ENCODE data around the gene TENT5A. TPM values are rescaled to one million over a fixed set of nuclear protein-coding genes. Genes with fewer than 3 reads are reported as not detected.

The TENT5A gene
- total RNA-seq, 1 experiment from 2014 or later: 5.6 TPM

DNA sequence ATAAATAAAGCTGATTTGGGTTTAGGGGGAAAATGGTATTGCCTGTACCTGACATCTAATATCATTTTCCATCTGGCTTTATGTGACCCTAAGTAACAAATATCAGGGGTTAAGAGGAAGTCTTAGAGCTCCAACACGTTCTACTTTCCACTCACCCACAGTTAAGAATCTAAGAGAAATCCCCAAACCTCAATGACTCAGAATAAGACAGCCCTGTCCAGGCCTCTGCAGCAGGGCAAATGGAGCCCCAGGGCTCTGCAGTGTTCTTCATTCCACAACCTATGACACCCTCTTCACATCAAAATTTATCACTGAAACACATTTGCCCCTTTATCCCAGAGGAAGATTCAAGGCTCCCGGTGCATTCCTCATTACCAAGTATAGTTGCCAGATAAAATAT lies 20.3 kb upstream of the TENT5A start:
- CTCF ChIA-PET: no interaction called here

GRCh38 chr6:81771097-81771496 lies 18.6 kb upstream of the TENT5A start:
- Histone ChIP-seq H3K9me3 (ENCODE audit: low read length) (no peaks in the 10 kb centered on the region), H3K36me3 (ENCODE audit: low read depth, low read length) (no peaks in the 10 kb centered on the region), H3K4me3 (ENCODE audit: low read length) (no peak overlapping the region), H3K9me2 (replicated peaks; ENCODE audit: low read length) (no peaks in the 10 kb centered on the region), H4K20me1 (ENCODE audit: low read length) (no peaks in the 10 kb centered on the region), H3K79me2 (ENCODE audit: low read length) (no peaks in the 10 kb centered on the region), H3F3A (ENCODE audit: low read length, unreplicated experiment) (no peaks in the 10 kb centered on the region), H3K4me2 (ENCODE audit: low read length) (no peak overlapping the region), H3K27ac (ENCODE audit: low read length) (no peak overlapping the region), H3K9ac (ENCODE audit: low read length) (no peak overlapping the region), H3K4me1 (ENCODE audit: insufficient read depth, low read length) (peaks cover 57% of the 10 kb centered on the region), H2AFZ (ENCODE audit: low read length) (no peak overlapping the region), H3K27me3 (ENCODE audit: low read length) (no peaks in the 10 kb centered on the region)
- DNase-seq (no peak), ATAC-seq (no peak)
- intact Hi-C loops (cut with micrococcal nuclease): no loop called here
- POLR2A ChIA-PET (ENCODE audit: unreplicated experiment): no interaction called here
- CTCF ChIA-PET: no interaction called here
- BruUV-seq (replicated peaks): no TSS peak
- TF ChIP-seq EZH2phosphoT487 (IDR thresholded peaks at IDR 0.05; ENCODE audit: borderline replicate concordance, low read length) (no peak), EZH2 (IDR thresholded peaks at IDR 0.05; ENCODE audit: low read length, unreplicated experiment) (no peak)
- TF ChIP-seq, protein P1, sequence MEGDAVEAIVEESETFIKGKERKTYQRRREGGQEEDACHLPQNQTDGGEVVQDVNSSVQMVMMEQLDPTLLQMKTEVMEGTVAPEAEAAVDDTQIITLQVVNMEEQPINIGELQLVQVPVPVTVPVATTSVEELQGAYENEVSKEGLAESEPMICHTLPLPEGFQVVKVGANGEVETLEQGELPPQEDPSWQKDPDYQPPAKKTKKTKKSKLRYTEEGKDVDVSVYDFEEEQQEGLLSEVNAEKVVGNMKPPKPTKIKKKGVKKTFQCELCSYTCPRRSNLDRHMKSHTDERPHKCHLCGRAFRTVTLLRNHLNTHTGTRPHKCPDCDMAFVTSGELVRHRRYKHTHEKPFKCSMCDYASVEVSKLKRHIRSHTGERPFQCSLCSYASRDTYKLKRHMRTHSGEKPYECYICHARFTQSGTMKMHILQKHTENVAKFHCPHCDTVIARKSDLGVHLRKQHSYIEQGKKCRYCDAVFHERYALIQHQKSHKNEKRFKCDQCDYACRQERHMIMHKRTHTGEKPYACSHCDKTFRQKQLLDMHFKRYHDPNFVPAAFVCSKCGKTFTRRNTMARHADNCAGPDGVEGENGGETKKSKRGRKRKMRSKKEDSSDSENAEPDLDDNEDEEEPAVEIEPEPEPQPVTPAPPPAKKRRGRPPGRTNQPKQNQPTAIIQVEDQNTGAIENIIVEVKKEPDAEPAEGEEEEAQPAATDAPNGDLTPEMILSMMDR (conservative IDR thresholded peaks at IDR 0.05; ENCODE audit: low read depth, low read length): no peak

More for the DNA sequence above, 20.3 kb upstream of the TENT5A start:
- Histone ChIP-seq H3K4me2 (ENCODE audit: low read length) (no peak overlapping the region), H3K4me3 (ENCODE audit: low read length) (no peak overlapping the region), H3K36me3 (ENCODE audit: low read depth, low read length) (no peaks in the 10 kb centered on the region), H3F3A (ENCODE audit: low read length, unreplicated experiment) (no peaks in the 10 kb centered on the region), H3K27me3 (ENCODE audit: low read length) (no peaks in the 10 kb centered on the region), H4K20me1 (ENCODE audit: low read length) (no peaks in the 10 kb centered on the region), H3K79me2 (ENCODE audit: low read length) (no peaks in the 10 kb centered on the region), H3K4me1 (ENCODE audit: insufficient read depth, low read length) (peaks cover 40% of the 10 kb centered on the region), H3K9ac (ENCODE audit: low read length) (no peak overlapping the region), H2AFZ (ENCODE audit: low read length) (no peak overlapping the region), H3K9me3 (ENCODE audit: low read length) (no peaks in the 10 kb centered on the region), H3K9me2 (replicated peaks; ENCODE audit: low read length) (no peaks in the 10 kb centered on the region), H3K27ac (ENCODE audit: low read length) (no peak overlapping the region)
- intact Hi-C loops (cut with micrococcal nuclease): no loop called here
- ATAC-seq (peak; percentile 58), DNase-seq (peak; percentile 70)
- no peak for TF ChIP-seq EZH2 (IDR thresholded peaks at IDR 0.05; ENCODE audit: low read length, unreplicated experiment)
- TF ChIP-seq EZH2phosphoT487 (IDR thresholded peaks at IDR 0.05; ENCODE audit: borderline replicate concordance, low read length): no peak
- TF ChIP-seq, protein P1 (conservative IDR thresholded peaks at IDR 0.05; ENCODE audit: low read depth, low read length): no peak
- POLR2A ChIA-PET (ENCODE audit: unreplicated experiment): no interaction called here
- BruUV-seq (replicated peaks): no TSS peak

GRCh38 chr6:81770381-81770780 lies 17.9 kb upstream of the TENT5A start:
- Histone ChIP-seq H3F3A (ENCODE audit: low read length, unreplicated experiment) (no peaks in the 10 kb centered on the region), H3K9me2 (replicated peaks; ENCODE audit: low read length) (no peaks in the 10 kb centered on the region), H3K79me2 (ENCODE audit: low read length) (no peaks in the 10 kb centered on the region), H3K27ac (ENCODE audit: low read length) (peak overlapping the region; percentile 40), H4K20me1 (ENCODE audit: low read length) (no peaks in the 10 kb centered on the region), H3K4me3 (ENCODE audit: low read length) (no peak overlapping the region), H3K27me3 (ENCODE audit: low read length) (no peaks in the 10 kb centered on the region), H3K36me3 (ENCODE audit: low read depth, low read length) (no peaks in the 10 kb centered on the region), H3K4me1 (ENCODE audit: insufficient read depth, low read length) (peaks cover 59% of the 10 kb centered on the region), H2AFZ (ENCODE audit: low read length) (no peak overlapping the region), H3K4me2 (ENCODE audit: low read length) (0 out of 2 replicates have a peak overlapping the region, but pooled peaks have one; percentile 16), H3K9ac (ENCODE audit: low read length) (no peak overlapping the region), H3K9me3 (ENCODE audit: low read length) (no peaks in the 10 kb centered on the region)
- intact Hi-C loops (cut with micrococcal nuclease): no loop called here
- DNase-seq (no peak), ATAC-seq (no peak)
- BruUV-seq (replicated peaks): no TSS peak
- TF ChIP-seq, protein P1 (conservative IDR thresholded peaks at IDR 0.05; ENCODE audit: low read depth, low read length): no peak
- TF ChIP-seq EZH2phosphoT487 (IDR thresholded peaks at IDR 0.05; ENCODE audit: borderline replicate concordance, low read length) (no peak), EZH2 (IDR thresholded peaks at IDR 0.05; ENCODE audit: low read length, unreplicated experiment) (no peak)
- POLR2A ChIA-PET (ENCODE audit: unreplicated experiment): no interaction called here
- CTCF ChIA-PET: no interaction called here

All from PC-3 (cell line).